IMR-90 (cell line): ENCODE results near the gene CTPS2. TPM values are rescaled to one million over a fixed set of nuclear protein-coding genes. Genes with fewer than 3 reads are reported as not detected.

Experiments used
- ATAC-seq: fragments of 200-7000 bp; cut with Tn5 transposase; 2 replicates; pipeline ENCODE4 v1.9.1; 2020; ENCODE audit warnings: low read depth, mild to moderate bottlenecking, moderate library complexity
- BruUV-seq: library from RNA; stranded (reverse); fragments of 400-500 nt; replicated peaks from 2 replicates; lab custom pipeline; 2021; lab: Mats Ljungman, UMichigan
- CTCF ChIA-PET: fragments of 300-600 bp; formaldehyde crosslinking; extraction: SDS; loops from one replicate; lab custom pipeline; 2021; ENCODE audit warnings: antibody characterized with exemption; lab: Yijun Ruan, JAX
- POLR2A ChIA-PET: fragments of 300-600 bp; sonication (Branson Sonifier 250); formaldehyde crosslinking; loops from one replicate; lab custom pipeline; 2022; ENCODE audit warnings: antibody characterized with exemption; ENCODE audit not compliant: unreplicated experiment; lab: Charles Lee
- DNase-seq: peaks from one replicate; pipeline ENCODE4 v3.0.0; 2013
- H2AFZ ChIP-seq: replicated peaks from 2 replicates; pipeline ENCODE3; 2013; ENCODE audit warnings: low read length, mild to moderate bottlenecking; ENCODE audit not compliant: poor library complexity
- H2AK5ac ChIP-seq: 2 replicates; pipeline ENCODE4 v1.6.1; 2013; ENCODE audit warnings: low read depth, low read length, inconsistent platforms
- H2AK9ac ChIP-seq: replicated peaks from 2 replicates; pipeline ENCODE3; 2013; ENCODE audit warnings: mild to moderate bottlenecking, low read depth, low read length, moderate library complexity; ENCODE audit not compliant: poor library complexity
- H2BK120ac ChIP-seq: 2 replicates; pipeline ENCODE4 v1.6.1; 2013; ENCODE audit warnings: low read depth, low read length, inconsistent platforms
- H2BK15ac ChIP-seq: 3 replicates; pipeline ENCODE4 v1.6.1; 2013; ENCODE audit warnings: low read depth, low read length, inconsistent platforms
- H2BK20ac ChIP-seq: 2 replicates; pipeline ENCODE4 v1.6.1; 2013; ENCODE audit warnings: low read depth, mild to moderate bottlenecking, inconsistent platforms, low read length, moderate library complexity
- H2BK5ac ChIP-seq: 2 replicates; pipeline ENCODE4 v1.6.1; 2013; ENCODE audit warnings: mild to moderate bottlenecking, low read depth, low read length, inconsistent platforms; ENCODE audit not compliant: poor library complexity, severe bottlenecking
- H3K14ac ChIP-seq: replicated peaks from 2 replicates; pipeline ENCODE4 v1.6.1; 2013; ENCODE audit warnings: low read depth, low read length, inconsistent platforms
- H3K18ac ChIP-seq: 2 replicates; pipeline ENCODE4 v1.6.1; 2013; ENCODE audit warnings: low read depth, low read length, control low read depth
- H3K23ac ChIP-seq: 2 replicates; pipeline ENCODE4 v1.6.1; 2013; ENCODE audit warnings: low read depth, low read length, inconsistent platforms
- H3K27ac ChIP-seq: 2 replicates; pipeline ENCODE4 v1.5.1; 2013; ENCODE audit warnings: mild to moderate bottlenecking, control low read depth, low read length; ENCODE audit not compliant: insufficient read depth
- H3K27me3 ChIP-seq: 2 replicates; pipeline ENCODE4 v1.6.1; 2013; ENCODE audit warnings: low read length; ENCODE audit not compliant: control insufficient read depth, insufficient read depth
- H3K36me3 ChIP-seq: 2 replicates; pipeline ENCODE4 v1.6.1; 2013; ENCODE audit warnings: low read length, mixed read lengths; ENCODE audit not compliant: control insufficient read depth, insufficient read depth
- H3K4ac ChIP-seq: 2 replicates; pipeline ENCODE4 v1.6.1; 2013; ENCODE audit warnings: low read depth, low read length, inconsistent platforms
- H3K4me1 ChIP-seq: 2 replicates; pipeline ENCODE4 v1.6.1; 2013; ENCODE audit warnings: low read length, mixed read lengths; ENCODE audit not compliant: control insufficient read depth, insufficient read depth
- H3K4me2 ChIP-seq: 2 replicates; pipeline ENCODE4 v1.6.1; 2013; ENCODE audit warnings: low read depth, mild to moderate bottlenecking, control low read depth, low read length, moderate library complexity
- H3K4me3 ChIP-seq: 2 replicates; pipeline ENCODE4 v1.5.1; 2013; ENCODE audit warnings: low read depth, mild to moderate bottlenecking, control low read depth, low read length, moderate library complexity; ENCODE audit not compliant: insufficient read depth
- H3K56ac ChIP-seq: 2 replicates; pipeline ENCODE4 v1.6.1; 2013; ENCODE audit warnings: low read length, inconsistent platforms; ENCODE audit not compliant: insufficient read depth; ENCODE audit errors: extremely low read depth
- H3K79me1 ChIP-seq, 2 experiments: 2 replicates each; pipeline ENCODE4 v1.6.1; 2013; ENCODE audit warnings: low read length in 2 of 2, inconsistent platforms in 1 of 2, low read depth in 1 of 2
- H3K9ac ChIP-seq: 2 replicates; pipeline ENCODE4 v1.6.1; 2013; ENCODE audit warnings: low read depth, low read length, control low read depth
- H3K9me1 ChIP-seq: 2 replicates; pipeline ENCODE4 v1.6.1; 2013; ENCODE audit warnings: low read length, inconsistent platforms; ENCODE audit not compliant: insufficient read depth
- H3K9me3 ChIP-seq: 2 replicates; pipeline ENCODE4 v1.6.1; 2013; ENCODE audit warnings: low read length; ENCODE audit not compliant: control insufficient read depth, insufficient read depth
- H4K20me1 ChIP-seq: 2 replicates; pipeline ENCODE4 v1.6.1; 2013; ENCODE audit warnings: low read length, inconsistent platforms; ENCODE audit not compliant: insufficient read depth
- H4K5ac ChIP-seq: 2 replicates; pipeline ENCODE4 v1.6.1; 2013; ENCODE audit warnings: mild to moderate bottlenecking, low read depth, low read length, control low read depth
- H4K8ac ChIP-seq, 2 experiments: 2 replicates each; pipeline ENCODE4 v1.6.1; 2013; ENCODE audit warnings: low read depth in 2 of 2, low read length in 2 of 2, control low read depth in 1 of 2, inconsistent platforms in 1 of 2
- H4K91ac ChIP-seq: 2 replicates; pipeline ENCODE4 v1.6.1; 2013; ENCODE audit warnings: low read depth, low read length, inconsistent platforms; ENCODE audit not compliant: insufficient read depth
- BHLHE40 ChIP-seq: fragments of 150-350 bp; IDR thresholded peaks from 2 replicates; pipeline ENCODE4 v1.6.1; 2016; ENCODE audit warnings: mild to moderate bottlenecking, low read depth, low read length
- CEBPB ChIP-seq: IDR thresholded peaks from 2 replicates; pipeline ENCODE4 v1.6.1; 2012; ENCODE audit warnings: low read depth, low read length, improper control_type of control experiment
- CHD1 ChIP-seq: IDR thresholded peaks from 2 replicates; pipeline ENCODE4 v1.6.1; 2012; ENCODE audit warnings: low read depth, low read length, improper control_type of control experiment
- ELK1 ChIP-seq: fragments of 150-350 bp; IDR thresholded peaks from 2 replicates; pipeline ENCODE4 v1.6.1; 2016; ENCODE audit warnings: low read depth, mild to moderate bottlenecking, low read length, moderate library complexity, borderline replicate concordance
- FOS ChIP-seq: fragments of 150-350 bp; IDR thresholded peaks from 2 replicates; pipeline ENCODE4 v1.6.1; 2016; ENCODE audit warnings: low read depth, low read length
- MAFK ChIP-seq: IDR thresholded peaks from 2 replicates; pipeline ENCODE4 v1.6.1; 2012; ENCODE audit warnings: low read depth, low read length, improper control_type of control experiment
- MAZ ChIP-seq: IDR thresholded peaks from 2 replicates; pipeline ENCODE4 v1.6.1; 2012; ENCODE audit warnings: low read depth, mild to moderate bottlenecking, low read length, improper control_type of control experiment, moderate library complexity, borderline replicate concordance
- MXI1 ChIP-seq: IDR thresholded peaks from 2 replicates; pipeline ENCODE4 v1.6.1; 2012; ENCODE audit warnings: low read depth, mild to moderate bottlenecking, low read length, moderate library complexity, borderline replicate concordance
- POLR2A ChIP-seq: IDR thresholded peaks from 2 replicates; pipeline ENCODE4 v1.6.1; 2012; ENCODE audit warnings: mild to moderate bottlenecking, low read depth, low read length
- RCOR1 ChIP-seq: IDR thresholded peaks from 2 replicates; pipeline ENCODE4 v1.6.1; 2012; ENCODE audit warnings: mild to moderate bottlenecking, low read length, improper control_type of control experiment; ENCODE audit not compliant: insufficient replicate concordance
- SMC3 ChIP-seq: fragments of 150-350 bp; IDR thresholded peaks from 2 replicates; pipeline ENCODE4 v1.6.1; 2016; ENCODE audit warnings: low read depth, mild to moderate bottlenecking, antibody characterized with exemption, low read length, moderate library complexity
- WGBS, 2 experiments: methylation state at CpG; one replicate each; pipeline versions ENCODE4 v1.1.5 to v1.1.7; 2013; ENCODE audit warnings: missing lambda C conversion rate in 2 of 2; ENCODE audit not compliant: insufficient read length in 1 of 2; ENCODE audit errors: extremely low coverage in 2 of 2; 5-methylcytosine and 5-hydroxymethylcytosine counted together
- dilution Hi-C: fragments of 300-500 bp; cut with HindIII; formaldehyde crosslinking; loops from one replicate; pipeline ENCODE4 v1.14.3; 2018; ENCODE audit warnings: low sequenced_read_pairs; ENCODE audit not compliant: unreplicated experiment
- in situ Hi-C: fragments of 300-500 bp; cut with MboI; formaldehyde crosslinking; loops from 3 replicates; pipeline ENCODE4 v1.14.3; 2019; ENCODE audit warnings: low sequenced_read_pairs, inconsistent platforms, mixed read lengths
- intact Hi-C: fragments of 100-400 bp; cut with micrococcal nuclease; formaldehyde crosslinking; loops from 2 replicates; pipeline ENCODE4 v1.10.0; 2022
- polyA plus RNA-seq, 3 experiments: library from polyadenylated mRNA; depleted of rRNA; stranded (reverse); fragments of >200 nt; gene quantifications; 2 replicates each; pipeline ENCODE4 v1.2.3, GENCODE V29; 2012; ENCODE audit warnings: low replicate concordance in 1 of 3
- total RNA-seq: library from RNA; depleted of rRNA; stranded (reverse); fragments of >200 nt; gene quantifications from 2 replicates; pipeline ENCODE4 v1.2.3, GENCODE V29; 2012

The CTPS2 gene
- total and polyA plus RNA-seq, 2 of the 4 experiments (the other 2 are of a cell fraction) = 6.0 to 13.1 TPM

DNA sequence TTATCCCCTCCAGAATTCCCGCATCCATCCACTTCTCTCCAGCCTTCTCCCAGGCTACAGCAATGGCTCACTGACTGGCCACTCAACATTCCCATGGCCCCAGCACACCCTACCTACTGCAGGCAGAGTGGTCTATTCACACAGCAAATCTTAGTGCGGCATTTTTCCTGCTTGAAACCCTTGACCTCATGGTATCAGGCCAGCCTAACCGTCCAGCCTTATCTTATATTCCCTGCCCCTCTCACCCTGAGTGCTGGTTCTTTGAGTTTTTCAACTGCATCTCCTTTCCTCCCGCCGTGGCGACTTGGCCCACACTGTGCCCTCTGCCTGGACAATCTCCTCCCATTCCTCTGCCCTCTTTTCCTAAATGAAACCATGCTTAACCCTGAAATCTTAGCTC, 72.5 kb downstream of the CTPS2 start:
- no peaks in the 10 kb centered on the region for H4K20me1 ChIP-seq
- no peak overlapping the region for H3K18ac ChIP-seq
- no peak overlapping the region for H2BK5ac ChIP-seq
- H2AK9ac ChIP-seq = no peak overlapping the region
- in situ Hi-C loops (no loop called here), intact Hi-C loops (no loop called here), dilution Hi-C loops (no loop called here)
- H3K9me1 ChIP-seq = peaks cover 7% of the 10 kb centered on the region; the same call in 1 of the 2 replicates
- H3K9ac ChIP-seq = no peak overlapping the region
- no peak overlapping the region for H3K4ac ChIP-seq
- POLR2A ChIA-PET = no interaction called here
- ATAC-seq = no peak
- H4K91ac ChIP-seq = no peak overlapping the region
- H4K8ac ChIP-seq = no peak overlapping the region
- H4K5ac ChIP-seq = no peak overlapping the region
- peaks cover 2% of the 10 kb centered on the region; the same call in 1 of the 2 replicates for H3K27me3 ChIP-seq
- TF ChIP-seq MXI1 (no peak), CHD1 (no peak), MAZ (no peak), FOS (no peak), RCOR1 (no peak), CEBPB (no peak), POLR2A (no peak), BHLHE40 (no peak), MAFK (no peak), SMC3 (no peak), ELK1 (no peak)
- peaks cover 2% of the 10 kb centered on the region for H3K4me1 ChIP-seq
- BruUV-seq = no TSS peak
- no peak overlapping the region for H3K56ac ChIP-seq
- no peak overlapping the region for H3K14ac ChIP-seq
- H2AK5ac ChIP-seq = no peak overlapping the region
- H3K9me3 ChIP-seq = no peaks in the 10 kb centered on the region
- WGBS, 2 experiments = 82% methylated on average over 4 of the region's 6 CpGs; no CpG with 5 or more reads in 1 of the 2 experiments
- no peak overlapping the region for H2BK120ac ChIP-seq
- H3K23ac ChIP-seq = no peak overlapping the region
- no peak overlapping the region for H2AFZ ChIP-seq
- H2BK20ac ChIP-seq = no peak overlapping the region
- peaks cover 3% of the 10 kb centered on the region; the same call in 1 of the 2 replicates for H3K36me3 ChIP-seq
- H3K79me1 ChIP-seq = peaks cover 4 to 8% of the 10 kb centered on the region in 2 experiments; a peak in 3 of 4 replicates
- no peak for DNase-seq
- no peak overlapping the region for H2BK15ac ChIP-seq
- H3K27ac ChIP-seq = no peak overlapping the region
- H3K4me3 ChIP-seq = no peak overlapping the region
- no peak overlapping the region for H3K4me2 ChIP-seq
- CTCF ChIA-PET = no interaction called here
